MM.1S (cell line): ENCODE measurements around the gene YIPF3.

Experiments used
- DNase-seq: peaks from one replicate; pipeline ENCODE4 v3.0.0-alpha.2; 2015
- H2AFZ ChIP-seq: fragments of 300-600 bp; sonication (generic); 2 replicates; pipeline ENCODE4 v1.6.0; 2016; ENCODE audit warnings: antibody characterized with exemption, low read length
- H3F3A ChIP-seq: fragments of 300-600 bp; sonication (generic); 2 replicates; pipeline ENCODE4 v1.6.1; 2016; ENCODE audit warnings: mild to moderate bottlenecking, antibody characterized with exemption, low read length, moderate library complexity, mixed read lengths; ENCODE audit not compliant: insufficient read depth
- H3K27ac ChIP-seq: fragments of 300-600 bp; sonication (generic); 2 replicates; pipeline ENCODE4 v1.5.1; 2016; ENCODE audit warnings: mild to moderate bottlenecking, low read length
- H3K27me3 ChIP-seq: fragments of 300-600 bp; sonication (generic); replicated peaks from 2 replicates; pipeline ENCODE4 v1.6.0; 2016; ENCODE audit warnings: low read length; ENCODE audit not compliant: insufficient read depth
- H3K36me3 ChIP-seq: fragments of 300-600 bp; sonication (generic); replicated peaks from 2 replicates; pipeline ENCODE4 v1.6.1; 2016; ENCODE audit warnings: mild to moderate bottlenecking, low read length, mixed read lengths; ENCODE audit not compliant: insufficient read depth
- H3K4me1 ChIP-seq: fragments of 300-600 bp; sonication (generic); 2 replicates; pipeline ENCODE4 v1.6.1; 2016; ENCODE audit warnings: low read length, mixed read lengths
- H3K4me2 ChIP-seq: fragments of 300-600 bp; sonication (generic); 2 replicates; pipeline ENCODE4 v1.6.0; 2016; ENCODE audit warnings: low read depth, low read length
- H3K4me3 ChIP-seq: fragments of 300-600 bp; sonication (generic); 2 replicates; pipeline ENCODE4 v1.5.1; 2016; ENCODE audit warnings: low read length, mixed read lengths
- H3K79me2 ChIP-seq: fragments of 300-600 bp; sonication (generic); 2 replicates; pipeline ENCODE4 v1.6.1; 2016; ENCODE audit warnings: mixed run types, low read length, mixed read lengths
- H3K9ac ChIP-seq: fragments of 300-600 bp; sonication (generic); 2 replicates; pipeline ENCODE4 v1.6.1; 2016; ENCODE audit warnings: low read length, mixed read lengths
- H3K9me2 ChIP-seq: fragments of 300-600 bp; sonication (generic); replicated peaks from 2 replicates; pipeline ENCODE4 v1.6.1; 2016; ENCODE audit warnings: mild to moderate bottlenecking, low read length, mixed read lengths; ENCODE audit not compliant: insufficient read depth
- H3K9me3 ChIP-seq: fragments of 300-600 bp; sonication (generic); replicated peaks from 2 replicates; pipeline ENCODE4 v1.6.1; 2016; ENCODE audit warnings: mild to moderate bottlenecking, low read length, mixed read lengths; ENCODE audit not compliant: insufficient read depth
- H4K20me1 ChIP-seq: fragments of 300-600 bp; sonication (generic); 2 replicates; pipeline ENCODE4 v1.6.1; 2016; ENCODE audit warnings: mild to moderate bottlenecking, low read length, moderate library complexity, mixed read lengths; ENCODE audit not compliant: insufficient read depth
- EZH2 ChIP-seq: fragments of 300-600 bp; sonication (generic); optimal IDR thresholded peaks from 2 replicates; pipeline ENCODE3; 2017; ENCODE audit warnings: low read depth, mild to moderate bottlenecking, antibody characterized with exemption, low read length, mixed read lengths
- EZH2phosphoT487 ChIP-seq: fragments of 300-600 bp; sonication (generic); IDR thresholded peaks from 2 replicates; pipeline ENCODE4 v1.6.1; 2018; ENCODE audit warnings: antibody characterized with exemption, low read length
- TF ChIP-seq, protein P1 (sequence below): fragments of 300-600 bp; sonication (generic); IDR thresholded peaks from 2 replicates; pipeline ENCODE4 v1.5.1; 2016; ENCODE audit warnings: antibody characterized with exemption, low read length, mixed read lengths

The YIPF3 gene

GRCh38 chr6:43481075-43481474, 35.7 kb downstream of the YIPF3 start:
- H3K9me3 ChIP-seq: no peaks in the 10 kb centered on the region
- H3K79me2 ChIP-seq: peaks cover 64% of the 10 kb centered on the region
- no peaks in the 10 kb centered on the region for H3K9me2 ChIP-seq
- H3K27me3 ChIP-seq: no peaks in the 10 kb centered on the region
- no peak overlapping the region for H3K27ac ChIP-seq
- peaks cover 7% of the 10 kb centered on the region for H3K4me1 ChIP-seq
- no peaks in the 10 kb centered on the region for H3K36me3 ChIP-seq
- H4K20me1 ChIP-seq: no peaks in the 10 kb centered on the region
- H2AFZ ChIP-seq: no peak overlapping the region
- DNase-seq: no peak
- TF ChIP-seq EZH2 (no peak), EZH2phosphoT487 (no peak)
- TF ChIP-seq, protein P1, sequence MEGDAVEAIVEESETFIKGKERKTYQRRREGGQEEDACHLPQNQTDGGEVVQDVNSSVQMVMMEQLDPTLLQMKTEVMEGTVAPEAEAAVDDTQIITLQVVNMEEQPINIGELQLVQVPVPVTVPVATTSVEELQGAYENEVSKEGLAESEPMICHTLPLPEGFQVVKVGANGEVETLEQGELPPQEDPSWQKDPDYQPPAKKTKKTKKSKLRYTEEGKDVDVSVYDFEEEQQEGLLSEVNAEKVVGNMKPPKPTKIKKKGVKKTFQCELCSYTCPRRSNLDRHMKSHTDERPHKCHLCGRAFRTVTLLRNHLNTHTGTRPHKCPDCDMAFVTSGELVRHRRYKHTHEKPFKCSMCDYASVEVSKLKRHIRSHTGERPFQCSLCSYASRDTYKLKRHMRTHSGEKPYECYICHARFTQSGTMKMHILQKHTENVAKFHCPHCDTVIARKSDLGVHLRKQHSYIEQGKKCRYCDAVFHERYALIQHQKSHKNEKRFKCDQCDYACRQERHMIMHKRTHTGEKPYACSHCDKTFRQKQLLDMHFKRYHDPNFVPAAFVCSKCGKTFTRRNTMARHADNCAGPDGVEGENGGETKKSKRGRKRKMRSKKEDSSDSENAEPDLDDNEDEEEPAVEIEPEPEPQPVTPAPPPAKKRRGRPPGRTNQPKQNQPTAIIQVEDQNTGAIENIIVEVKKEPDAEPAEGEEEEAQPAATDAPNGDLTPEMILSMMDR: no peak
- no peak overlapping the region for H3K4me2 ChIP-seq
- no peak overlapping the region for H3K4me3 ChIP-seq
- H3K9ac ChIP-seq: no peak overlapping the region
- H3F3A ChIP-seq: no peaks in the 10 kb centered on the region

- Histone ChIP-seq H3K9me3 (no peaks in the 10 kb centered on the region), H3K4me2 (peak overlapping the region; percentile 98), H4K20me1 (no peaks in the 10 kb centered on the region), H3K36me3 (no peaks in the 10 kb centered on the region), H3K27me3 (no peaks in the 10 kb centered on the region), H3K9ac (peak overlapping the region; percentile 85), H3K4me3 (peak overlapping the region; percentile 79), H3F3A (no peaks in the 10 kb centered on the region), H3K79me2 (peaks cover 50% of the 10 kb centered on the region), H3K4me1 (peaks cover 7% of the 10 kb centered on the region), H3K27ac (peak overlapping the region; percentile 32; the same call in 1 of the 2 replicates), H2AFZ (peak overlapping the region; percentile 95), H3K9me2 (no peaks in the 10 kb centered on the region)
- no peak for DNase-seq
- TF ChIP-seq, protein P1: no peak
- TF ChIP-seq EZH2phosphoT487 (no peak), EZH2 (no peak)
These were observed 38.7 kb downstream of the YIPF3 start for GRCh38 chr6:43478008-43478372.

- Histone ChIP-seq H2AFZ (peak within 1 kb of the TSS; percentile 95), H4K20me1 (no peaks in the 10 kb centered on the region), H3K4me2 (peak within 1 kb of the TSS; percentile 98), H3K4me1 (peaks cover 7% of the 10 kb centered on the region), H3K27me3 (no peaks in the 10 kb centered on the region), H3K9ac (peak within 1 kb of the TSS; percentile 85), H3K9me3 (no peaks in the 10 kb centered on the region), H3K9me2 (no peaks in the 10 kb centered on the region), H3K79me2 (peaks cover 46% of the 10 kb centered on the region), H3K27ac (peak within 1 kb of the TSS; percentile 32; the same call in 1 of the 2 replicates), H3K36me3 (no peaks in the 10 kb centered on the region), H3F3A (no peaks in the 10 kb centered on the region), H3K4me3 (peak within 1 kb of the TSS; percentile 79)
- TF ChIP-seq, protein P1: no peak
- TF ChIP-seq EZH2phosphoT487 (no peak), EZH2 (no peak)
- peak; percentile 88 for DNase-seq
These were observed 39.3 kb downstream of the YIPF3 start, which contains the start of gene TJAP1 for GRCh38 chr6:43477235-43478007. Gene TJAP1, plus strand, starts transcription at chr6:43477570. Its CDS starts 21,432 bp downstream, at chr6:43499002.
